Caco-2 (cell line): ENCODE results near the gene CCDC137. TPM values are rescaled to one million over a fixed set of nuclear protein-coding genes. Genes with fewer than 3 reads are reported as not detected.
"Not testable (repeated sequence)": the region's sequence is repeated elsewhere in the genome, so short reads cannot be mapped to it uniquely, and the experiment has no call there.

Source experiments
- Bru-seq: library from RNA; stranded (reverse); fragments of 400-500 nt; gene quantifications from one replicate; lab custom pipeline; 2021; lab: Mats Ljungman, UMichigan
- BruChase-seq, 2 experiments: library from RNA; stranded (reverse); fragments of 400-500 nt; gene quantifications; one replicate each; lab custom pipeline; 2021; lab: Mats Ljungman, UMichigan
- BruUV-seq: library from RNA; stranded (reverse); fragments of 400-500 nt; replicated peaks from 2 replicates; lab custom pipeline; 2021; lab: Mats Ljungman, UMichigan
- CTCF ChIA-PET: fragments of 300-600 bp; sonication (Branson Sonifier 250); formaldehyde crosslinking; loops from one replicate; lab custom pipeline; 2022; ENCODE audit warnings: antibody characterized with exemption; lab: Charles Lee
- POLR2A ChIA-PET: fragments of 300-600 bp; sonication (Branson Sonifier 250); formaldehyde crosslinking; loops from one replicate; lab custom pipeline; 2022; ENCODE audit warnings: antibody characterized with exemption; lab: Charles Lee
- DNase-seq, 2 experiments: peaks; one replicate each; pipeline versions ENCODE4 v3.0.0 to v3.0.0-alpha.2; 2020 to 2022
- H3K27me3 ChIP-seq: replicated peaks from 2 replicates; pipeline ENCODE4 v1.6.0; 2011; ENCODE audit warnings: low read length; ENCODE audit not compliant: control insufficient read depth, insufficient read depth
- H3K36me3 ChIP-seq: 2 replicates; pipeline ENCODE4 v1.5.1; 2011; ENCODE audit warnings: low read length; ENCODE audit not compliant: control insufficient read depth, insufficient read depth
- H3K4me1 ChIP-seq: fragments of 250-450 bp; sonication (Bioruptor Pico); 2 replicates; pipeline ENCODE4 v1.5.1; 2020; ENCODE audit warnings: mild to moderate bottlenecking
- H3K4me3 ChIP-seq: 2 replicates; pipeline ENCODE4 v1.5.1; 2011; ENCODE audit warnings: low read depth, mild to moderate bottlenecking, control low read depth, low read length
- H3K9me3 ChIP-seq: fragments of 250-450 bp; sonication (Bioruptor Pico); 2 replicates; pipeline ENCODE4 v1.5.1; 2020; ENCODE audit warnings: mild to moderate bottlenecking, moderate library complexity
- H3K27ac Mint-ChIP-seq: one replicate; pipeline ENCODE4 v1.8.0; 2022; ENCODE audit warnings: mixed read lengths; ENCODE audit not compliant: unreplicated experiment
- H3K27me3 Mint-ChIP-seq: one replicate; pipeline ENCODE4 v1.8.0; 2022; ENCODE audit warnings: mixed read lengths; ENCODE audit not compliant: insufficient read depth, unreplicated experiment
- H3K36me3 Mint-ChIP-seq: one replicate; pipeline ENCODE4 v1.8.0; 2022; ENCODE audit warnings: mild to moderate bottlenecking, mixed read lengths; ENCODE audit not compliant: insufficient read depth, unreplicated experiment
- H3K4me1 Mint-ChIP-seq: one replicate; pipeline ENCODE4 v1.8.0; 2022; ENCODE audit warnings: low read depth, mixed read lengths; ENCODE audit not compliant: unreplicated experiment
- H3K4me3 Mint-ChIP-seq: one replicate; pipeline ENCODE4 v1.8.0; 2022; ENCODE audit warnings: mild to moderate bottlenecking, moderate library complexity, mixed read lengths; ENCODE audit not compliant: unreplicated experiment
- H3K9me3 Mint-ChIP-seq: one replicate; pipeline ENCODE4 v1.8.0; 2022; ENCODE audit warnings: mixed read lengths; ENCODE audit not compliant: unreplicated experiment
- CTCF ChIP-seq, 2 experiments: fragments of 200-600 bp in 1 of 2; IDR thresholded peaks; 1 replicate in 1 of 2; 2 replicates in 1 of 2; pipeline versions ENCODE4 v1.5.1 to v1.8.0; 2011 to 2022; ENCODE audit warnings: antibody characterized with exemption in 1 of 2, control low read depth in 1 of 2, inconsistent platforms in 1 of 2, low read depth in 1 of 2, low read length in 1 of 2, mild to moderate bottlenecking in 1 of 2, moderate library complexity in 1 of 2; ENCODE audit not compliant: insufficient read depth in 1 of 2, severe bottlenecking in 1 of 2, unreplicated experiment in 1 of 2
- intact Hi-C: fragments of 100-400 bp; cut with micrococcal nuclease; formaldehyde crosslinking; loops from one replicate; pipeline ENCODE4 v1.10.0; 2022; ENCODE audit not compliant: unreplicated experiment
- long read RNA-seq: library from polyadenylated mRNA; stranded (forward); transcript quantifications from one replicate; pipeline ENCODE4 v2.0.0, GENCODE V29; 2022
- total RNA-seq: library from RNA; stranded (reverse); gene quantifications from 2 replicates; pipeline ENCODE4 v1.2.3, GENCODE V29; 2022

Gene CCDC137
- 49.0 and 50.5 TPM in 2 replicates for total RNA-seq
- Bru-seq, nascent RNA = percentile 84 among the genes with signal in this experiment
- BruChase-seq, experiment 1, labeled RNA remaining after a 2-hour chase = percentile 90 among the genes with signal in this experiment
- percentile 86 among the genes with signal in this experiment for BruChase-seq, experiment 2, labeled RNA remaining after a 6-hour chase
- long read RNA-seq, transcript CCDC137-201 (6 exons, 2,468 nt) = major isoform, 75 of 106 reads
- long read RNA-seq, partial matches to known transcripts = 11 of 106 reads
- long read RNA-seq, other reads (novel, unspliced or antisense) = 20 of 106 reads

GRCh38 chr17:81666342-81667191, at the start of gene CCDC137, which contains the start of gene OXLD1:
TSS of gene CCDC137 (plus strand) at chr17:81666737. CDS start at chr17:81666767, 30 bp downstream.
TSS of gene OXLD1 (minus strand) at chr17:81666605. CDS start at chr17:81666577, 28 bp downstream.
- ChIA-PET CTCF (no interaction called here), POLR2A (interaction anchor here (0.6 to 0.9 kb wide), 3 partner anchors 11 to 360 kb away, joined by 3 to 6 read pairs (median 4); partner anchors contain the start of genes ARL16 and HGS)
- intact Hi-C loops = no loop called here
- Mint-ChIP-seq H3K36me3 (peaks cover 56% of the 10 kb centered on the region), H3K27me3 (no peaks in the 10 kb centered on the region), H3K9me3 (no peaks in the 10 kb centered on the region), H3K4me3 (peak within 1 kb of the TSS; percentile 90), H3K4me1 (peaks cover 24% of the 10 kb centered on the region), H3K27ac (peak within 1 kb of the TSS; percentile 86)
- TF ChIP-seq CTCF (IDR thresholded peaks at IDR 0.05; ENCODE audit: insufficient read depth in 1 of 2, low read depth in 1 of 2, low read length in 1 of 2, severe bottlenecking in 1 of 2, unreplicated experiment in 1 of 2) = no peak
- H3K27me3 ChIP-seq = no peaks in the 10 kb centered on the region
- H3K4me1 ChIP-seq = peaks cover 14% of the 10 kb centered on the region
- DNase-seq = peak; percentile 97 to 98
- peak within 1 kb of the TSS; percentile 96 for H3K4me3 ChIP-seq
- peaks cover 6% of the 10 kb centered on the region; the same call in 1 of the 2 replicates for H3K36me3 ChIP-seq
- no peaks in the 10 kb centered on the region for H3K9me3 ChIP-seq
- no TSS peak for BruUV-seq

GRCh38 chr17:81616877-81617276, 49.7 kb upstream of the CCDC137 start:
- no peak for DNase-seq
- POLR2A ChIA-PET = no interaction called here
- Histone ChIP-seq H3K27me3 (no peaks in the 10 kb centered on the region), H3K4me3 (no peak overlapping the region), H3K4me1 (no peaks in the 10 kb centered on the region), H3K9me3 (no peaks in the 10 kb centered on the region), H3K36me3 (peaks cover 2% of the 10 kb centered on the region; the same call in 1 of the 2 replicates)
- Mint-ChIP-seq H3K4me1 (no peaks in the 10 kb centered on the region), H3K4me3 (no peak overlapping the region), H3K27ac (no peak overlapping the region), H3K36me3 (peaks cover 95% of the 10 kb centered on the region), H3K27me3 (no peaks in the 10 kb centered on the region), H3K9me3 (peaks cover 10% of the 10 kb centered on the region)
- CTCF ChIA-PET = no interaction called here
- no TSS peak for BruUV-seq
- no peak for TF ChIP-seq CTCF (IDR thresholded peaks at IDR 0.05; ENCODE audit: insufficient read depth in 1 of 2, low read depth in 1 of 2, low read length in 1 of 2, severe bottlenecking in 1 of 2, unreplicated experiment in 1 of 2)
- intact Hi-C loops = no loop called here

GRCh38 chr17:81618307-81618706, 48.2 kb upstream of the CCDC137 start:
- H3K4me1 ChIP-seq, DNase-seq, CTCF ChIA-PET, H3K36me3 ChIP-seq, intact Hi-C loops, H3K4me3 ChIP-seq, H3K27me3 Mint-ChIP-seq, BruUV-seq, H3K27ac Mint-ChIP-seq, H3K9me3 ChIP-seq, POLR2A ChIA-PET, H3K4me3 Mint-ChIP-seq, H3K27me3 ChIP-seq, H3K9me3 Mint-ChIP-seq, H3K4me1 Mint-ChIP-seq: not testable (repeated sequence)
- H3K36me3 Mint-ChIP-seq = peaks cover 95% of the 10 kb centered on the region
